Liver (tissue), 9 donors: ENCODE results near the gene CNEP1R1. TPM values are rescaled to one million over a fixed set of nuclear protein-coding genes. Genes with fewer than 3 reads are reported as not detected.

Experiments
- DNase-seq: peaks from one replicate; pipeline ENCODE4 v3.0.0-alpha.2; 2017; ENCODE audit warnings: low spot score
- H3K27ac ChIP-seq, 2 donors: one replicate each; pipeline ENCODE4 v1.7.0; 2013; ENCODE audit warnings: inconsistent platforms in 2 of 2, low read length in 2 of 2, control low read depth in 1 of 2, low read depth in 1 of 2, mild to moderate bottlenecking in 1 of 2
- H3K27me3 ChIP-seq, 4 donors: one replicate each; pipeline versions ENCODE4 v1.6.1 to v1.7.0; 2013; ENCODE audit warnings: low read length in 3 of 4, inconsistent platforms in 1 of 4, mild to moderate bottlenecking in 1 of 4, moderate library complexity in 1 of 4; ENCODE audit not compliant: control insufficient read depth in 4 of 4, insufficient read depth in 4 of 4
- H3K36me3 ChIP-seq, 4 donors: one replicate each; pipeline versions ENCODE4 v1.6.1 to v1.7.0; 2013; ENCODE audit warnings: low read length in 3 of 4, mild to moderate bottlenecking in 3 of 4, low read depth in 1 of 4, moderate library complexity in 1 of 4; ENCODE audit not compliant: control insufficient read depth in 4 of 4, insufficient read depth in 3 of 4
- H3K4me1 ChIP-seq, 4 donors: one replicate each; pipeline versions ENCODE4 v1.6.1 to v1.7.0; 2013; ENCODE audit warnings: low read length in 3 of 4, mild to moderate bottlenecking in 3 of 4, moderate library complexity in 1 of 4; ENCODE audit not compliant: control insufficient read depth in 4 of 4, insufficient read depth in 4 of 4
- H3K4me3 ChIP-seq, 3 donors: one replicate each; pipeline versions ENCODE4 v1.6.1 to v1.7.0; 2013; ENCODE audit warnings: low read length in 3 of 3, control low read depth in 1 of 3, low read depth in 1 of 3, mild to moderate bottlenecking in 1 of 3
- H3K9ac ChIP-seq, 2 donors: one replicate each; pipeline ENCODE4 v1.7.0; 2013; ENCODE audit warnings: low read length in 2 of 2, mild to moderate bottlenecking in 2 of 2, moderate library complexity in 2 of 2, control low read depth in 1 of 2, low read depth in 1 of 2
- H3K9me3 ChIP-seq, 4 donors: one replicate each; pipeline versions ENCODE4 v1.6.1 to v1.7.0; 2013; ENCODE audit warnings: low read length in 3 of 4; ENCODE audit not compliant: control insufficient read depth in 4 of 4
- ATF3 ChIP-seq: IDR thresholded peaks from 2 replicates; pipeline ENCODE4 v1.6.1; 2016; ENCODE audit warnings: antibody characterized with exemption
- EGR1 ChIP-seq, 2 donors: IDR thresholded peaks; 2 replicates each; pipeline ENCODE4 v1.6.1; 2016 to 2018; ENCODE audit warnings: antibody characterized with exemption in 2 of 2, low read depth in 2 of 2
- FOXA1 ChIP-seq: IDR thresholded peaks from 2 replicates; pipeline ENCODE4 v1.6.1; 2016; ENCODE audit warnings: antibody characterized with exemption
- FOXA2 ChIP-seq: IDR thresholded peaks from 2 replicates; pipeline ENCODE4 v1.6.1; 2016; ENCODE audit warnings: antibody characterized with exemption
- GABPA ChIP-seq, 2 donors: IDR thresholded peaks in 1 of 2; conservative IDR thresholded peaks in 1 of 2; 2 replicates each; pipeline ENCODE4 v1.6.1; 2016; ENCODE audit warnings: antibody characterized with exemption in 2 of 2, mild to moderate bottlenecking in 1 of 2, moderate library complexity in 1 of 2
- HNF4A ChIP-seq, 2 donors: conservative IDR thresholded peaks; 2 replicates each; pipeline ENCODE4 v1.6.1; 2016; ENCODE audit warnings: antibody characterized with exemption in 2 of 2, mild to moderate bottlenecking in 2 of 2
- HNF4G ChIP-seq: IDR thresholded peaks from 2 replicates; pipeline ENCODE4 v1.6.1; 2016; ENCODE audit warnings: antibody characterized with exemption
- JUND ChIP-seq, 2 donors: IDR thresholded peaks; 2 replicates each; pipeline ENCODE4 v1.6.1; 2016; ENCODE audit warnings: antibody characterized with exemption in 2 of 2
- MAX ChIP-seq: IDR thresholded peaks from 2 replicates; pipeline ENCODE4 v1.6.1; 2016; ENCODE audit warnings: antibody characterized with exemption
- NR2F2 ChIP-seq: IDR thresholded peaks from 2 replicates; pipeline ENCODE4 v1.6.1; 2016; ENCODE audit warnings: antibody characterized with exemption
- RAD21 ChIP-seq, 2 donors: IDR thresholded peaks; 2 replicates each; pipeline ENCODE4 v1.6.1; 2016; ENCODE audit warnings: antibody characterized with exemption in 2 of 2, mild to moderate bottlenecking in 2 of 2
- REST ChIP-seq: IDR thresholded peaks from 2 replicates; pipeline ENCODE4 v1.6.1; 2016; ENCODE audit warnings: antibody characterized with exemption, mild to moderate bottlenecking
- RXRA ChIP-seq, 2 donors: IDR thresholded peaks; 2 replicates each; pipeline ENCODE4 v1.6.1; 2017 to 2018; ENCODE audit warnings: antibody characterized with exemption in 2 of 2, mild to moderate bottlenecking in 1 of 2
- SP1 ChIP-seq: IDR thresholded peaks from 2 replicates; pipeline ENCODE4 v1.6.1; 2018; ENCODE audit warnings: antibody characterized with exemption, mild to moderate bottlenecking
- TAF1 ChIP-seq: conservative IDR thresholded peaks from 2 replicates; pipeline ENCODE4 v1.6.1; 2016; ENCODE audit warnings: antibody characterized with exemption, mild to moderate bottlenecking
- YY1 ChIP-seq: IDR thresholded peaks from 2 replicates; pipeline ENCODE4 v1.6.1; 2016; ENCODE audit warnings: antibody characterized with exemption, mild to moderate bottlenecking
- WGBS: extraction: QIAGEN DNeasy Blood & Tissue Kit; methylation state at CpG from one replicate; pipeline ENCODE4 v1.1.7; 2013; 5-methylcytosine and 5-hydroxymethylcytosine counted together
- polyA plus RNA-seq, 2 donors: library from polyadenylated mRNA; stranded (reverse) in 1 of 2; unstranded in 1 of 2; fragments of 200-250 nt in 1 of 2; fragments of >200 nt in 1 of 2; fragmentation: Nextera tagmentation in 1 of 2; extraction: Ambion mirVana in 1 of 2; gene quantifications; one replicate each; pipeline versions ENCODE4 v1.2.1 to v1.2.3, GENCODE V29; 2013 to 2015
- total RNA-seq, 2 donors: library from RNA; depleted of rRNA; stranded (reverse); fragments of >200 nt; gene quantifications; one replicate each; pipeline ENCODE4 v1.2.3, GENCODE V29; 2014
- TF ChIP-seq, protein P1 (sequence below): fragments of 150-350 bp; IDR thresholded peaks from 2 replicates; pipeline ENCODE4 v1.5.1; 2017; ENCODE audit warnings: improper control_type of control experiment, low read depth, low read length; ENCODE audit not compliant: missing input control
- TF ChIP-seq, protein P2 (sequence below): IDR thresholded peaks from 2 replicates; pipeline ENCODE4 v1.6.1; 2016; ENCODE audit warnings: antibody characterized with exemption
- donor health status: healthy.
- donor health status: healthy.
- donor health status: healthy.
- donor health status: healthy.
- donor health status: healthy.

The CNEP1R1 gene
- total and polyA plus RNA-seq, 4 donors: 4.2 to 21.6 (median 8.8) TPM

DNA sequence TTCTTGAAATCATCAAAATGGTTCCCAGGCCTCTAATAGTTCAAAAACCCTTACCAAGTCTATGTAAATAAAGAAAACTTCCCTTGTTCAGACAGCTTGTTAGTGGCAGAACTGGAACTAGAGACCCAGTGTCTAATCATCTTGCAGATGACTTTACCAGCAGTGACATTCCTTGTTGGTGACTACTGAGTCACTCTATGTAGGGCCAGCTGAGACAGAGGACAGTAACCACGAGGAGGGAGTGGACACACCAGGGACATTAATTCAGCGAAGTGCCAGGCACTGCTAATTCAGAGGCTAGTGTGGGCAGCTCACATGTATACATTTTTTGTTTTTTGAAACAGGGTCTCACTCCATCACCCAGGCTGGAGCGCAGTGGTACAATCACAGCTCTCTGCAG is 34.6 kb downstream of the CNEP1R1 start:
- H3K9me3 ChIP-seq: peaks cover 0 to 11% (median 7%) of the 10 kb centered on the region in 4 donors
- TF ChIP-seq FOXA2 (no peak), FOXA1 (no peak), REST (no peak), RXRA (IDR thresholded peaks at IDR 0.05) (no peak), SP1 (no peak), HNF4G (no peak), EGR1 (IDR thresholded peaks at IDR 0.05; ENCODE audit: low read depth in 2 of 2) (no peak), JUND (IDR thresholded peaks at IDR 0.05) (no peak), HNF4A (conservative IDR thresholded peaks at IDR 0.05) (no peak), YY1 (no peak), NR2F2 (no peak), MAX (no peak), ATF3 (no peak), TAF1 (no peak), GABPA (IDR thresholded peaks at IDR 0.05 in 1 of 2, conservative IDR thresholded peaks at IDR 0.05 in 1 of 2) (no peak), RAD21 (IDR thresholded peaks at IDR 0.05) (no peak)
- TF ChIP-seq, protein P1, sequence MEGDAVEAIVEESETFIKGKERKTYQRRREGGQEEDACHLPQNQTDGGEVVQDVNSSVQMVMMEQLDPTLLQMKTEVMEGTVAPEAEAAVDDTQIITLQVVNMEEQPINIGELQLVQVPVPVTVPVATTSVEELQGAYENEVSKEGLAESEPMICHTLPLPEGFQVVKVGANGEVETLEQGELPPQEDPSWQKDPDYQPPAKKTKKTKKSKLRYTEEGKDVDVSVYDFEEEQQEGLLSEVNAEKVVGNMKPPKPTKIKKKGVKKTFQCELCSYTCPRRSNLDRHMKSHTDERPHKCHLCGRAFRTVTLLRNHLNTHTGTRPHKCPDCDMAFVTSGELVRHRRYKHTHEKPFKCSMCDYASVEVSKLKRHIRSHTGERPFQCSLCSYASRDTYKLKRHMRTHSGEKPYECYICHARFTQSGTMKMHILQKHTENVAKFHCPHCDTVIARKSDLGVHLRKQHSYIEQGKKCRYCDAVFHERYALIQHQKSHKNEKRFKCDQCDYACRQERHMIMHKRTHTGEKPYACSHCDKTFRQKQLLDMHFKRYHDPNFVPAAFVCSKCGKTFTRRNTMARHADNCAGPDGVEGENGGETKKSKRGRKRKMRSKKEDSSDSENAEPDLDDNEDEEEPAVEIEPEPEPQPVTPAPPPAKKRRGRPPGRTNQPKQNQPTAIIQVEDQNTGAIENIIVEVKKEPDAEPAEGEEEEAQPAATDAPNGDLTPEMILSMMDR: no peak
- TF ChIP-seq, protein P2, sequence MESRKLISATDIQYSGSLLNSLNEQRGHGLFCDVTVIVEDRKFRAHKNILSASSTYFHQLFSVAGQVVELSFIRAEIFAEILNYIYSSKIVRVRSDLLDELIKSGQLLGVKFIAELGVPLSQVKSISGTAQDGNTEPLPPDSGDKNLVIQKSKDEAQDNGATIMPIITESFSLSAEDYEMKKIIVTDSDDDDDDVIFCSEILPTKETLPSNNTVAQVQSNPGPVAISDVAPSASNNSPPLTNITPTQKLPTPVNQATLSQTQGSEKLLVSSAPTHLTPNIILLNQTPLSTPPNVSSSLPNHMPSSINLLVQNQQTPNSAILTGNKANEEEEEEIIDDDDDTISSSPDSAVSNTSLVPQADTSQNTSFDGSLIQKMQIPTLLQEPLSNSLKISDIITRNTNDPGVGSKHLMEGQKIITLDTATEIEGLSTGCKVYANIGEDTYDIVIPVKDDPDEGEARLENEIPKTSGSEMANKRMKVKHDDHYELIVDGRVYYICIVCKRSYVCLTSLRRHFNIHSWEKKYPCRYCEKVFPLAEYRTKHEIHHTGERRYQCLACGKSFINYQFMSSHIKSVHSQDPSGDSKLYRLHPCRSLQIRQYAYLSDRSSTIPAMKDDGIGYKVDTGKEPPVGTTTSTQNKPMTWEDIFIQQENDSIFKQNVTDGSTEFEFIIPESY: no peak
- no peaks in the 10 kb centered on the region for H3K4me1 ChIP-seq
- no peak overlapping the region for H3K27ac ChIP-seq
- DNase-seq: no peak
- no peak overlapping the region for H3K9ac ChIP-seq
- no peaks in the 10 kb centered on the region for H3K36me3 ChIP-seq
- 83% methylated on average over 3 of the region's 3 CpGs for WGBS
- no peak overlapping the region for H3K4me3 ChIP-seq
- no peaks in the 10 kb centered on the region for H3K27me3 ChIP-seq
